H1 (cell line): ENCODE results near the gene CADM1. TPM values are rescaled to one million over a fixed set of nuclear protein-coding genes. Genes with fewer than 3 reads are reported as not detected.

Experiments
- CTCF ChIA-PET: fragments of 300-600 bp; sonication (Branson Sonifier 250); formaldehyde crosslinking; loops from one replicate; lab custom pipeline; 2021; ENCODE audit not compliant: partially characterized antibody; lab: Charles Lee
- POLR2A ChIA-PET: fragments of 300-600 bp; sonication (Branson Sonifier 250); formaldehyde crosslinking; loops from one replicate; lab custom pipeline; 2021; ENCODE audit warnings: inconsistent platforms; ENCODE audit not compliant: partially characterized antibody; lab: Charles Lee
- DNase-seq, 2 experiments: peaks; one replicate each; pipeline versions ENCODE4 v3.0.0 to v3.0.0-alpha.2; 2010 to 2022; ENCODE audit warnings: low spot score in 2 of 2, low read depth in 1 of 2, mixed read lengths in 1 of 2
- FAIRE-seq: peaks from 2 replicates; lab custom pipeline; 2011; peaks lifted over from hg19 to GRCh38; lab: Jason Lieb, UNC
- H2AFZ ChIP-seq: 2 replicates; pipeline ENCODE4 v1.8.1; 2012; ENCODE audit warnings: low read length, inconsistent platforms
- H2AK5ac ChIP-seq: 2 replicates; pipeline ENCODE4 v1.6.1; 2013; ENCODE audit warnings: low read depth, low read length
- H2BK120ac ChIP-seq: replicated peaks from 2 replicates; pipeline ENCODE3; 2013; ENCODE audit warnings: low read depth, low read length, inconsistent platforms
- H2BK12ac ChIP-seq: 2 replicates; pipeline ENCODE4 v1.6.1; 2013; ENCODE audit warnings: low read depth, low read length
- H2BK15ac ChIP-seq: 2 replicates; pipeline ENCODE4 v1.6.1; 2013; ENCODE audit warnings: low read length
- H2BK20ac ChIP-seq: 2 replicates; pipeline ENCODE4 v1.6.1; 2013; ENCODE audit warnings: low read length
- H2BK5ac ChIP-seq: 2 replicates; pipeline ENCODE4 v1.6.1; 2013; ENCODE audit warnings: low read depth, low read length
- H3K14ac ChIP-seq: 2 replicates; pipeline ENCODE4 v1.6.1; 2013; ENCODE audit warnings: inconsistent platforms; ENCODE audit not compliant: insufficient read length
- H3K18ac ChIP-seq: 2 replicates; pipeline ENCODE4 v1.6.1; 2013; ENCODE audit warnings: low read length; ENCODE audit errors: extremely low read depth
- H3K23ac ChIP-seq: 2 replicates; pipeline ENCODE4 v1.6.1; 2013; ENCODE audit warnings: inconsistent platforms; ENCODE audit not compliant: insufficient read length
- H3K23me2 ChIP-seq: 2 replicates; pipeline ENCODE4 v1.6.1; 2013; ENCODE audit warnings: low read depth, low read length
- H3K27ac ChIP-seq: 2 replicates; pipeline ENCODE4 v1.6.1; 2011; ENCODE audit warnings: low read depth, low read length, inconsistent platforms
- H3K27me3 ChIP-seq, 4 experiments: replicated peaks in 1 of 4; 1 replicate in 1 of 4; 2 replicates in 3 of 4; pipeline versions ENCODE4 v1.6.1 to v1.8.1; 2011 to 2013; ENCODE audit warnings: low read length in 3 of 4, mild to moderate bottlenecking in 3 of 4, inconsistent platforms in 2 of 4, mixed read lengths in 2 of 4, moderate library complexity in 1 of 4; ENCODE audit not compliant: control insufficient read depth in 3 of 4, insufficient read depth in 3 of 4; ENCODE audit errors: extremely low read depth in 1 of 4
- H3K36me3 ChIP-seq, 4 experiments: 2 replicates each; pipeline versions ENCODE4 v1.6.1 to v1.8.1; 2011 to 2013; ENCODE audit warnings: mild to moderate bottlenecking in 4 of 4, low read length in 3 of 4, moderate library complexity in 2 of 4, control low read depth in 1 of 4, inconsistent platforms in 1 of 4; ENCODE audit not compliant: insufficient read depth in 4 of 4, control insufficient read depth in 2 of 4
- H3K4ac ChIP-seq: replicated peaks from 2 replicates; pipeline ENCODE3; 2013; ENCODE audit warnings: low read length, low read depth, mixed read lengths, inconsistent platforms; ENCODE audit not compliant: insufficient read length
- H3K4me1 ChIP-seq, 4 experiments: replicated peaks in 1 of 4; 1 replicate in 1 of 4; 2 replicates in 3 of 4; pipeline versions ENCODE4 v1.6.1 to v1.8.1; 2011 to 2013; ENCODE audit warnings: low read length in 3 of 4, inconsistent platforms in 2 of 4, mixed read lengths in 1 of 4; ENCODE audit not compliant: insufficient read depth in 4 of 4, control insufficient read depth in 3 of 4
- H3K4me2 ChIP-seq, 2 experiments: 2 replicates each; pipeline versions ENCODE4 v1.6.1 to v1.8.1; 2011 to 2013; ENCODE audit warnings: low read depth in 2 of 2, low read length in 2 of 2, control low read depth in 1 of 2, inconsistent platforms in 1 of 2, mild to moderate bottlenecking in 1 of 2; ENCODE audit not compliant: insufficient read depth in 1 of 2
- H3K4me3 ChIP-seq, 4 experiments: fragments of 200-600, 300-600 bp in 1 of 4; sonication (generic), shearing (Covaris generic), sonication (Bioruptor Twin) in 1 of 4; 2 replicates each; pipeline versions ENCODE4 v1.5.1 to v1.8.1; 2011 to 2016; ENCODE audit warnings: low read length in 4 of 4, low read depth in 3 of 4, control low read depth in 2 of 4, inconsistent platforms in 2 of 4, mild to moderate bottlenecking in 2 of 4, mixed read lengths in 1 of 4, moderate library complexity in 1 of 4; ENCODE audit not compliant: insufficient read depth in 2 of 4; ENCODE audit errors: extremely low read depth in 1 of 4
- H3K56ac ChIP-seq: replicated peaks from 2 replicates; pipeline ENCODE3; 2013; ENCODE audit warnings: low read depth, mild to moderate bottlenecking, mixed read lengths, low read length, inconsistent platforms; ENCODE audit not compliant: insufficient read length
- H3K79me1 ChIP-seq: 2 replicates; pipeline ENCODE4 v1.6.1; 2013; ENCODE audit warnings: low read depth, low read length, control low read depth
- H3K79me2 ChIP-seq, 2 experiments: 2 replicates each; pipeline versions ENCODE4 v1.6.1 to v1.8.1; 2012 to 2013; ENCODE audit warnings: low read length in 2 of 2, mild to moderate bottlenecking in 2 of 2, inconsistent platforms in 1 of 2; ENCODE audit not compliant: insufficient read depth in 2 of 2, control insufficient read depth in 1 of 2
- H3K9ac ChIP-seq, 4 experiments: replicated peaks in 1 of 4; 1 replicate in 1 of 4; 2 replicates in 3 of 4; pipeline versions ENCODE4 v1.6.1 to v1.8.1; 2011 to 2013; ENCODE audit warnings: low read depth in 3 of 4, low read length in 3 of 4, control low read depth in 2 of 4, mild to moderate bottlenecking in 2 of 4, moderate library complexity in 2 of 4, inconsistent platforms in 1 of 4; ENCODE audit errors: extremely low read depth in 1 of 4
- H3K9me3 ChIP-seq, 2 experiments: 2 replicates each; pipeline versions ENCODE4 v1.6.1 to v1.8.1; 2012 to 2013; ENCODE audit warnings: mild to moderate bottlenecking in 2 of 2, moderate library complexity in 2 of 2, control low read depth in 1 of 2, inconsistent platforms in 1 of 2, low read depth in 1 of 2, low read length in 1 of 2, mixed read lengths in 1 of 2; ENCODE audit not compliant: insufficient read depth in 2 of 2
- H4K20me1 ChIP-seq, 2 experiments: replicated peaks in 1 of 2; 2 replicates each; pipeline versions ENCODE3 to v1.8.1; 2011 to 2013; ENCODE audit warnings: inconsistent platforms in 2 of 2, low read length in 2 of 2, mild to moderate bottlenecking in 1 of 2; ENCODE audit not compliant: insufficient read depth in 2 of 2, control insufficient read depth in 1 of 2
- H4K5ac ChIP-seq: 2 replicates; pipeline ENCODE4 v1.6.1; 2013; ENCODE audit warnings: low read length, low read depth, mixed read lengths, inconsistent platforms; ENCODE audit not compliant: insufficient read length
- H4K8ac ChIP-seq: 2 replicates; pipeline ENCODE4 v1.8.0; 2013; ENCODE audit warnings: mild to moderate bottlenecking, moderate library complexity, low read length, inconsistent platforms; ENCODE audit not compliant: insufficient read depth; ENCODE audit errors: extremely low read depth
- H4K91ac ChIP-seq: replicated peaks from 2 replicates; pipeline ENCODE3; 2013; ENCODE audit warnings: low read length, mixed read lengths, inconsistent platforms; ENCODE audit not compliant: insufficient read length
- ATF2 ChIP-seq: IDR thresholded peaks from 2 replicates; pipeline ENCODE4 v1.6.1; 2012; ENCODE audit warnings: low read length, inconsistent platforms
- CBX8 ChIP-seq: fragments of 300-800, 300-1000 bp; sonication (generic); IDR thresholded peaks from 2 replicates; pipeline ENCODE4 v1.7.1; 2016; ENCODE audit warnings: low read depth, low read length, borderline replicate concordance
- EGR1 ChIP-seq: IDR thresholded peaks from 2 replicates; pipeline ENCODE4 v1.6.1; 2011; ENCODE audit warnings: low read depth, low read length, borderline replicate concordance
- HDAC2 ChIP-seq, 2 experiments: fragments of 300-600 bp in 1 of 2; sonication (generic) in 1 of 2; IDR thresholded peaks; 2 replicates each; pipeline ENCODE4 v1.6.1; 2011 to 2012; ENCODE audit warnings: low read depth in 2 of 2, low read length in 2 of 2, mild to moderate bottlenecking in 2 of 2, moderate library complexity in 2 of 2, borderline replicate concordance in 1 of 2, inconsistent platforms in 1 of 2
- SP1 ChIP-seq: IDR thresholded peaks from 2 replicates; pipeline ENCODE4 v1.6.1; 2011; ENCODE audit warnings: low read depth, low read length
- SP2 ChIP-seq: IDR thresholded peaks from 2 replicates; pipeline ENCODE4 v1.6.1; 2012; ENCODE audit warnings: mild to moderate bottlenecking, low read length, inconsistent platforms
- TCF12 ChIP-seq: IDR thresholded peaks from 2 replicates; pipeline ENCODE4 v1.6.1; 2011; ENCODE audit warnings: low read depth, mild to moderate bottlenecking, low read length
- WGBS, 2 experiments: shearing (Covaris generic) in 1 of 2; methylation state at CpG; one replicate each; pipeline versions ENCODE4 v1.1.6 to v1.1.7; 2013 to 2015; ENCODE audit warnings: low lambda C conversion rate in 2 of 2, mixed read lengths in 2 of 2, inconsistent platforms in 1 of 2, low coverage in 1 of 2, missing lambda C conversion rate in 1 of 2; ENCODE audit not compliant: insufficient replicate concordance in 2 of 2, insufficient coverage in 1 of 2, insufficient read length in 1 of 2; ENCODE audit errors: extremely low coverage in 1 of 2, missing lambda C conversion rate in 1 of 2; 5-methylcytosine and 5-hydroxymethylcytosine counted together
- polyA plus RNA-seq, 7 experiments: library from polyadenylated mRNA; depleted of rRNA in 3 of 7; stranded (reverse) in 5 of 7; unstranded in 2 of 7; fragments of >200 nt in 5 of 7; fragments of 200-250 nt in 2 of 7; gene quantifications; 1 replicate in 5 of 7; 2 replicates in 1 of 7; 4 replicates in 1 of 7; pipeline versions ENCODE4 v1.2.1 to v1.2.3, GENCODE V29; 2011 to 2013; ENCODE audit warnings: missing spikeins in 2 of 7, mixed read lengths in 2 of 7
- total RNA-seq: library from RNA; stranded (reverse); fragmentation: NEBNext Ultra II Directional; extraction: Animal tissue kit (Norgen Biotek cat#: 25700); gene quantifications from 2 replicates; pipeline ENCODE4 v1.2.1, GENCODE V29; 2021

The CADM1 gene
- total and polyA plus RNA-seq, 2 of the 8 experiments (the other 6 are each of a cell fraction or from before 2014, with no cell fraction given), result 8.3 to 25.3 TPM

DNA sequence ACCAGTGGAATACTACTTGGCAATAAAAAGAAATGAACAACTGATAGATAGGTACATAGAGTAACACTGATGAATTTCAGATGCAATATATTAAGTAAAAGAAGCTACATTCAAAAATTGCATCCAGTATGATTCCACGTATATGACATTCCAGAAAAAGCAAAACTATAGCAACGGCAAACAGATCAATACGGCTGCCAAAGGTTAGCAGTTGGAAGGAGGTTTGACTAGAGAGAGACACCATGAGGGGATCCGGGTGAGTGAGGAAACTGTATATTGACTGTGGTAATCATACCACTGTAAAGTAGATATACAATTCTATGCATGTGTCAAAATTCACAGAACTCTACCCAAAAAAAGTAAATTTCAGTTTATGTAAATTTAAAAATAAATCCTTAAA lies 28.7 kb downstream of the CADM1 start:
- H3K4me1 ChIP-seq, result peaks cover 0 to 3% (median 0%) of the 10 kb centered on the region in 4 experiments; a peak in 2 of 7 replicates
- H3K18ac ChIP-seq, result no peak overlapping the region
- no peak overlapping the region for H2BK20ac ChIP-seq
- no peak overlapping the region for H4K8ac ChIP-seq
- peaks cover 0 to 9% of the 10 kb centered on the region in 2 experiments for H4K20me1 ChIP-seq
- no peak overlapping the region for H3K14ac ChIP-seq
- no peak overlapping the region for H2BK15ac ChIP-seq
- no peak overlapping the region for H3K4me2 ChIP-seq
- H4K91ac ChIP-seq, result no peak overlapping the region
- H2BK5ac ChIP-seq, result no peak overlapping the region
- DNase-seq (no peak), FAIRE-seq (no peak)
- H3K4ac ChIP-seq, result no peak overlapping the region
- ChIA-PET CTCF (no interaction called here), POLR2A (no interaction called here)
- no peak overlapping the region for H3K56ac ChIP-seq
- H3K4me3 ChIP-seq, result no peak overlapping the region
- H2BK120ac ChIP-seq, result no peak overlapping the region
- no peaks in the 10 kb centered on the region for H3K36me3 ChIP-seq
- H3K23me2 ChIP-seq, result no peaks in the 10 kb centered on the region
- no peak overlapping the region for H3K23ac ChIP-seq
- no peaks in the 10 kb centered on the region for H3K9me3 ChIP-seq
- H3K79me1 ChIP-seq, result no peaks in the 10 kb centered on the region
- no peak overlapping the region for H2AFZ ChIP-seq
- WGBS, 2 experiments, result 90% methylated on average over 4 of the region's 4 CpGs; no CpG with 5 or more reads in 1 of the 2 experiments
- H4K5ac ChIP-seq, result no peak overlapping the region
- no peak overlapping the region for H2AK5ac ChIP-seq
- H3K27me3 ChIP-seq, result peaks cover 0 to 7% (median 4%) of the 10 kb centered on the region in 4 experiments; a peak in 3 of 7 replicates
- no peaks in the 10 kb centered on the region for H3K79me2 ChIP-seq
- H3K9ac ChIP-seq, result no peak overlapping the region
- TF ChIP-seq CBX8 (no peak), EGR1 (no peak), SP2 (no peak), HDAC2 (IDR thresholded peaks at IDR 0.05; ENCODE audit: borderline replicate concordance in 1 of 2, low read depth in 2 of 2, low read length in 2 of 2) (no peak), SP1 (no peak), TCF12 (no peak), ATF2 (no peak)
- no peak overlapping the region for H2BK12ac ChIP-seq
- H3K27ac ChIP-seq, result no peak overlapping the region
